Stimulated activated CD8-positive, alpha-beta memory T cell treated with anti-CD3 and anti-CD28 coated beads, Interleukin-7, amount 100 ng/mL, for 24 hours (primary cell): ENCODE measurements around the gene UGT2B11.
"Not testable (repeated sequence)": the region's sequence is repeated elsewhere in the genome, so short reads cannot be mapped to it uniquely, and the experiment has no call there.

Experiments used
- DNase-seq: peaks from one replicate; pipeline ENCODE4 v3.0.0-alpha.2; 2020; ENCODE audit warnings: low read depth

UGT2B11 gene

DNA sequence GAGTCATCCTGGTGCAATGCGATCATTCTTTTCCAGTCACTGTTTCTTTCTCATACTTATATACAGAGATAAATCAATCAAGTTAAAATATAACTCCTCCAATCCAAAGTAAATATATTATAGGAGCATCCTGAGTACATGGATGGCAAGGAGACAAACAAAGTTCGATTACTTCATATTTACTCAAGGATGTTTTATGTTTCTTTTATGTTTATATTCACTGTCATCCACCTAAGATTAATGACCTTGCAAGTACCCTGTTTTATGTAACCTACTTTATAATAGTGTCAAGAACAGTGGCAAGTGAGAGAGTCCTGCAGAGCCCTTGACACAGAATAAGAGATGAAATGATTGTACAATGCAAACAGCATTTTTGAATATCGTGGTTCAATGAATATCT is at the start of gene UGT2B11:
UGT2B11 (minus strand) TSS at position 33 of the 400 bp plus-strand sequence; CDS start at position 7, 26 bp downstream.
- no peak for DNase-seq

DNA sequence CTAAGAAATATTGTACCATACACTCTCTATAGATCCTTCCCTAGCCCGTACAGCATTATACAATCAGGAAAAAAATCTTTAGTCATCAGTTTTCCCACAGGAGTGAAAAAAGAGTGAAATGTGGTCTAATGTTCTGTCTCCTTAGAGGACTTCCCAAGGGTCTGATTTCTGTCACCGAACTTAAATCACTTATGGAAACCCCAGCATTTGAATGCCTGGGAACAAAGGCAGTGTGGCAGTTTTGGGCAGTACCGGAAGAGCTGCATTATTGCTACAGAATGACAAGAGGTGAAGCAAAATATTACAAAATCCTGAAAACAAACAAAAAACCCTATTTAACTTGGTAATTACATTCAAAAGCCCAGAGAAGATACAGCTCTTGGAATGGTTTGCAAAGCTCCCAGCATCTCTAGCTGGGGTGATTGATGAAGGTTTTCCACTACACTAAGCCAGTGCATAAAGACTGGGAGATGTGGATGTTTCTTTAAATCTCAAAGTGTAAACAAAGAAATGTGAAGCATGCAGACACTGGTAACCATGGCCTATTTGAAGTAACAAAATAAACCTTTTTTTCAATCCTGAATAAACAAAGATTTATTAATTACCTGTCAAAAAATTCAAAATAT is 38.7 kb upstream of the UGT2B11 start:
- DNase-seq = not testable (repeated sequence)

DNA sequence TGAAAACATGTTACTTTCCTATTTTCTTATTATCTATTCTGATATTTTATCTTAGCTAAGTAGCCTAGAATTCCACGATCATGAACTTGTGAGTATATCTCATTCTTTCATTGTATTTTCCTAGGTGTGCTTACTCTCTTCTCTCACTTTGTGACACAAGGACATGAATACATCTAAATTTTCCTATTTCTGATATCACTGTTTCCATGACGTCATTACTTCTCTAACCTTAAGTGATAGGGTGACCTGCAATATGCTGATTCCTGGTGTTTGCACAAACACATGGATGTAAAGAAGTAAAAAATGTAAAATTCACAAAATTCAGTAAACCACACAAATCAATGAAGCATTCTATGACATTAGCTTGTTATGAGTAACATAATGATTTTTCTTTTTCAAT is 36.3 kb upstream of the UGT2B11 start:
- DNase-seq = not testable (repeated sequence)

GRCh38 chr4:69242562-69243240 is 28.2 kb upstream of the UGT2B11 start:
- not testable (repeated sequence) for DNase-seq

GRCh38 chr4:69241746-69242145 is 27.2 kb upstream of the UGT2B11 start:
- not testable (repeated sequence) for DNase-seq

- not testable (repeated sequence) for DNase-seq
These were observed 26.2 kb upstream of the UGT2B11 start for GRCh38 chr4:69240787-69241186.

DNA sequence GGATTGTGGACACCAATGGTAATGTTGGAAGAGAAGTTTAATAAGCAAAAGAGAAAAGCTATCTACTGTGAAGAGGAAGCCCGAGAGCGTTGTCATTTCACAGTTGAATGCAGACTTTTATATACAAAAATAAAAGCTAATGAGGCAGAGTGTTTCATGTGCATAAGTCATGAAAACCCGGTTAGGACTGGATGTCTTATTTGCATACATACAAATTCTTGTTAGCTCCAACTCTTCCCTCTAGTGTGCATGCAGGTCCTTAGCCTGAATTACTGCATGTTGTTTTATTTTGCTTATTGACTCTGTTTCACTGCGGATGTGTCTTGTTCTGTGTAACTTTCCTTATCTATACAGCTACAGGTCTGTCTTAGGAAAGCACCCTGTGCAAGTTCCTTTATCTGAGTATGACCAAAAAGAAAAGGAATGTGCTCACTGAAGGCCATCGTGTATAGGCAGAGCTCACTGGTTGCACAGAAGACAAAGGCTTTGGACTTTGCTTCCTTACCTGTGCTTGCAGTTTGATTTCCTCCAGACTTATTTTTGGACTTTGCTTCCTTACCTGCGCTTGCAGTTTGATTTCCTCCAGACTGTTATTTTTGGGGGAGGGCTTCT is 25.1 kb upstream of the UGT2B11 start:
- no peak for DNase-seq

GRCh38 chr4:69239092-69239491 is 24.5 kb upstream of the UGT2B11 start:
- no peak for DNase-seq

DNA sequence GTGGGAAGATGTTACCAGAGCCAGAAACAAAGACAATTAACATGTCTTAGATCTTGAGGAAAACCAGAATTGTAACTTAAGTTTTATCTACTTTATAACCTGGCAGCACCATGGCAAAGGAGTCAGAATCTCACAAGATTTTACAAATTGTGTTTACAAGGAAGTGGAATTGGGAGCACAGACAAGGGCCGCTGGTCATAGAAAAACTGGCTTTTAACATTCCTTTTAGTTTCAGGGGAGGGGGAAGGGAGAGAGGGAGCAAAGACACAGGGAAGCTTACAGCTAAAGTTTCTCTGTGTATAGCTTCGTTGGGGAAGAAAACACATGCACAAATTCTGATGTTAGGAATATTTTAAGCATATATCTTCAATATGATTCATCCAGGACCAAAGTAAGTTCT is 10.3 kb upstream of the UGT2B11 start:
- DNase-seq = no peak

DNA sequence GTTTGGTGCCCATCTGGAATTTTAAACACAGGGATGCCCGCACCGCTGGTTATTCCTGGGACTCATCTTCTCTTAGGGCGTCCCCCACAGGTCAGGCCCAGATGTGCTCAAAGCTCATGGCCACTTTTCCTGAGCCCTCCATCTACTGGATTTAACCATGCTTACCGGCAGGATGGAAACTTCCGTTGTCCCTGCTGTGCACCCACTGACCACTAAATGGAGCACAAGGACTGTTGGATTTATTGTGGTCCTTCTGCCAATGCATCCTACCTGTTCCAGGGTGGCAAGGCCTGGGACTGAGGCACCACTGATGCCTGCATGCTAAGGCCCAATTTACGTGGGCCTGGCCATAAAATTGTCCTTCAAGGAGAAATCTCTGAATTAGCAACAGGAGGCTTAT is 8.7 kb upstream of the UGT2B11 start:
- DNase-seq = not testable (repeated sequence)

DNA sequence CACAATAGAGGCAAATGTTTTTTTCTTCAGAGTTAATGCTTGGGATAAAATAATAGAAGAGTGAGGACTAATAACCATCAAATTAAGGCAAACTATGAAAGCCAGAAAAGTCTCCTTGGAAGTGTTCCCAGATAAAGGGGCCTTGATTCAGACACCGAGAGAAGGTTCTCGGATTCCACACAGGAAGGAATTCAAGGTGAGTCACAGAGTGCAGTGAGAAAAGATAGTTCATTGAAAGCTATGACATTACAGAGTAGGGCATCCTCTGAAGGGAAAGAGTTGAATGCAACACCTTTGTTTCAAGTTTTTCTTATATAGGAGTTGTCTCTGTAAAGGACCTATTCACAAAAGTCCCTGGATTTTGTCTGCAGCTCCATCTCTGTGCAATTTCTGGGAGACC is 3.9 kb upstream of the UGT2B11 start:
- not testable (repeated sequence) for DNase-seq

GRCh38 chr4:69210911-69211310 is 3.6 kb downstream of the UGT2B11 start:
- DNase-seq = no peak

DNA sequence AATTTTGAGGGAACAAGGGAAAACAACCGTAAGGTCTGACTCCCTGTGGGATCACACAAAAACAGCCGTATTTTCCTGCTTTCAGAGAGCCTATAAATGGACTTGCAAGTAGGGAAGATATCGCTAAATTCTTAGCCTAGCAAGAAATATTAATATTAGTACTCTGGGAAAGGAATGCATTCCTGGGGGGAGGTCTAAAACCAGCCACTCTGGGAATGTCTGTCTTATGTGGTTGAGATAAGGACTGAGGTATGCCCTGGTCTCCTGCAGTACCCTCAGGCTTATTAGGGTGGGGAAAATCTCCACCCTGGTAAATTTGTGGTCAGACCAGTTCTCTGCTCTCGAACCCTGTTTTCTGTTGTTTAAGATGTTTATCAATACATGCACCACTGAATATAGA is 16.0 kb downstream of the UGT2B11 start:
- DNase-seq = not testable (repeated sequence)

DNA sequence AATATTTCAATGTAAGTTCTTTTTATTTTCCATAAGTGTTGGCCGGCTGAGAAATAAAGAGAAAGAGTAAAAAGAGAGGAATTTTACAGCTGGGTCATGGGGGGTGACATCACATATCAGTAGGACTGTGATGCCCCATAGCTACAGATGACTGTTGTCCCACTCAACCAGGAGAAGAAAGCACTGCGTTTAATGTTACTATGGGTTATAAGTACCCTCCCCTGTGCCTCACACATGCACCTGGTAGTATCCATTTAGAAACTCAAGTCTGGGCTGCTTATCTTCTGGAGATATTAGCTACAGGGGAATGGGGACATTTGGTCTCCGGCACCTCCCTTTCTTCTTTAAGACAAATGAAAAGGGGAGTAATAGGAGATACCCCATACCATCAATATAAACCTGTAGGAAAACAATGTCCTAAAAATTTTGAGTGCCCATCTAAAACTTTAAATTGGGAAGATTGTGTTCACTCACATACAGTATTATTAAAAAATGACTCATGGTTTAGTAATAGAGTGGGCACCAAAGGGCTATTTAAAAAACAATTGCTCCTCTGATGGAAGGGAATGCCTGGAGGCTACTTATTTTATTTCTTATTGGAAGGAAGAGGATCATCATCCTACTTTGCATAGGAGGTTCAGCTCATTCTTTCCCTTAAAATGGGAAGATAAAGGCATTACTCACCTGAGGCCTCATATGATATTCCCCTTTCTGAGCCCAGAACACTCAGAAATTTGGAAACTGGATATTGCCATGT is 18.2 kb downstream of the UGT2B11 start:
- no peak for DNase-seq

DNA sequence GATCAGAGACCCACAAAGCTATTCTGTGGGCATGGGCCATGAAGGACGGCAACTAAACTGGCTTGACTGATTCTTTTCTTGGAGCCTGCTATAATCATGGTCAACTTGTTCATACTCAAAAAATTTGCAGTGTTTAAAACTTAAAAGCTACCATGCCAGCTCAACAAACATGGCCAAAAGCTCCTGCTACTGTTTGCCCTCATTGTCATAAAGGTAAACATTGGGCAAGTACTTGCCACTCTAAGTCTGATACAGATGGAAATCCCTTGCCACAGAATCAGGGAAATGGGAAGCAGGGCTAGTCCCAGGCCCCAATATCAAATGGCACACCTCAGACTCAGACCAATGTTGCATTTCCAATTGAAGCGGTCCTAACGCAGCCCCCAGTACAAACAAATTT is 20.4 kb downstream of the UGT2B11 start:
- no peak for DNase-seq

- not testable (repeated sequence) for DNase-seq
These were observed 22.6 kb downstream of the UGT2B11 start for GRCh38 chr4:69191905-69192304.

- not testable (repeated sequence) for DNase-seq
These were observed 23.9 kb downstream of the UGT2B11 start for GRCh38 chr4:69190621-69191020.

DNA sequence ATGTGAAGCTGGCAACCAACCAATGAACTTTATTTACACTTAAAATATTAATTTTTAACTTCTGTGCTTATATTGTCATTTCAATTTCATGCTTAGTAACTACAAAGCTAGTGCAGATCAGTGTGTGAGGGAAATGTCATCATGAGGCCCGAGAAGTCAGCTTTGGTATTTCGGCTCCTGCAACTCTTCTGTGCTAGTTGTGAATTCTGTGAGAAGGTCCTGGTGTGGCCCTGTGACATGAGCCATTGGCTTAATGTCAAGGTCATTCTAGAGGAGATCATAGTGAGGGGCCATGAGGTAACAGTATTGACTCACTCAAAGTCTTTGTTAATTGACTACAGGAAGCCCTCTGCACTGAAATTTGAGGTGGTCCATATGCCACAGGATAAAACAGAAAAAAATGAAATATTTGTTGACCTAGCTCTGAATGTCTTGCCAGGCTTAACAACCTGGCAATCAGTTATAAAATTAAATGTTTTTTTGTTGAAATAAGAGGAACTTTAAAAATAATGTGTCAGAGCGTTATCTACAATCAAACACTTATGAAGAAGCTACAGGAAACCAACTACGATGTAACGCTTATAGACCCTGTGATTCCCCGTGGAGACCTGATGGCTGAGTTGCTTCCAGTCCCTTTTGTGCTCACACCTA is 32.9 kb downstream of the UGT2B11 start:
- not testable (repeated sequence) for DNase-seq

DNA sequence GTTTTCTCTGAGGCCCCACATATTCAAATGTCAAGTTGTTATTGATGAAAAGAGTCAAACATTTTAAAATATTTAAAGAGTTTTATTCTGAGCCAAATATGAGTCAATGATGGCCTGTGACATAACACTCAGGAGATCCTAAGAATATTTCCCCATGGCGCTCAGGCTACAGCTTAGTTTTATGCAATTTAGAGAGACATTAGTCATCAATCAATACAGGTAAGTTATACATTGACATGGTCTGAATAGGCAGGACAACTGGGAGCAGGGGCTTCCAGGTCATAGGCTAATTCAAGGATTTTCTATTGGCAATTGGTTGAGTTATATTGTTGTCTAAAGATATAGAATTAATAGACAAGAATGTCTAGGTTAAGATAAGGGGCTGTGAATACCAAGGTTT is 34.7 kb downstream of the UGT2B11 start:
- not testable (repeated sequence) for DNase-seq

- DNase-seq = not testable (repeated sequence)
These were observed 35.8 kb downstream of the UGT2B11 start for GRCh38 chr4:69178751-69179205.

DNA sequence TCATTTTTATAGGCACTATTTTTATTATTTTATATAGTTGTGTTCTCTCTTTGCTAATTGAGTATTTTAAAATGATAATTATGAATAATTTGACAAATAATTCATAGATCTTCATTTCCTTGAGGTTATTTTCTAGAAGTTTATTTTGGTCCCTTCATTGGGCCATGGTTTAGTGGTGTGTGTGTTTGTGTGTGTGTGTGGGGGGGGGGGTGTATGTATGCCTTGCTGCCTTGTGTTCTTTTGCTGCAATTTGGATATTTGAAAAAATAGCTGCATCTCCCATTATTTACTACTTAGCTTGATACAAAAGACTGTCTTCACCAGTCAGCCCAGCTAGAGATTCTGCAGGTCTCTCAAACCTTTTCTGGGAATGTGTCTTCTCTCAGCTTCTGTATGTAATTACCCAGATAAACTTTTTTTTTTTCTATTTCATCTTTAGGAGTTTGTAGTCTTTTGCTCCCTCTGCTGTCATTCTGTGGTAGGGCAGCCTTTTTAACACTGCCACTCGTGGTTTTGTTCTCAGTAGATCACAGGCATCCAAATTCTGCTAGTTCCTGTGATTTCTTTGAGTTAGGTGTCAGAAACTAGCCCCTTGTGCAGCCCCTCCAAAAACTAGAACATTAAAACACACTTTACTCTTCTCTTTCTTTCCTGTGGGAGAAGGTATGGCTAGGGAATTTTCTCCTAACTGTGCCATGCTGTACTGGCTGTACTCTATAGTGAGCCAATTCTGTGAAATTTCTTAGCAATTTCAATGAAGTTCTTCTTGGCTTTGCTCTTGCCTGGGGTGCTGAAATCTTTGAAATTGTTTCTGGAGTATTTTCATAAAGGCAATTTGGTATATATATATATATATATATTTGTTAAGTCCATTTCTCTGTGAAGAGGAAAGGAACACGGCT is 44.1 kb downstream of the UGT2B11 start:
- DNase-seq = not testable (repeated sequence)
